HepG2 (cell line): Measurements from ENCODE around the gene JADE3. TPM values are rescaled to one million over a fixed set of nuclear protein-coding genes. Genes with fewer than 3 reads are reported as not detected.

ENCODE experiments used
- ATAC-seq: fragments of 200-7000 bp; cut with Tn5 transposase; 3 replicates; pipeline ENCODE4 v1.9.1; 2020; ENCODE audit warnings: mild to moderate bottlenecking, moderate library complexity
- BruUV-seq: library from RNA; stranded (reverse); fragments of 400-500 nt; replicated peaks from 2 replicates; lab custom pipeline; 2021; lab: Mats Ljungman, UMichigan
- CTCF ChIA-PET: fragments of 300-600 bp; formaldehyde crosslinking; extraction: SDS; loops from one replicate; lab custom pipeline; 2021; ENCODE audit warnings: low total read pairs, inconsistent platforms, low intra/inter-chr PET ratio; lab: Yijun Ruan, JAX
- POLR2A ChIA-PET: fragments of 350-600 bp; sonication (Branson Sonifier 250); formaldehyde crosslinking; loops from one replicate; lab custom pipeline; 2020; ENCODE audit warnings: antibody characterized with exemption, inconsistent platforms; lab: Yijun Ruan, JAX
- DNase-seq: peaks from one replicate; pipeline ENCODE4 v3.0.0-alpha.2; 2015; ENCODE audit warnings: low spot score
- FAIRE-seq: peaks from 3 replicates; lab custom pipeline; 2011; peaks lifted over from hg19 to GRCh38; lab: Jason Lieb, UNC
- H2AFZ ChIP-seq: one replicate; pipeline ENCODE4 v1.6.1; 2011; ENCODE audit warnings: low read length, inconsistent platforms
- H3K27ac ChIP-seq: fragments of 300-600 bp; 3 replicates; pipeline ENCODE4 v1.8.0; 2011; ENCODE audit warnings: mixed run types, mild to moderate bottlenecking, mixed read lengths, low read length, inconsistent platforms; ENCODE audit not compliant: insufficient read depth; ENCODE audit errors: extremely low read length
- H3K27me3 ChIP-seq, 2 experiments: fragments of 200-600 bp in 1 of 2; 2 replicates in 1 of 2; 3 replicates in 1 of 2; pipeline versions ENCODE4 v1.6.0 to v1.8.0; 2011; ENCODE audit warnings: low read length in 2 of 2, mild to moderate bottlenecking in 2 of 2, moderate library complexity in 2 of 2, inconsistent platforms in 1 of 2; ENCODE audit not compliant: insufficient read depth in 2 of 2, control insufficient read depth in 1 of 2
- H3K36me3 ChIP-seq, 2 experiments: fragments of 200-600 bp in 1 of 2; replicated peaks in 1 of 2; 2 replicates in 1 of 2; 3 replicates in 1 of 2; pipeline versions ENCODE4 v1.5.1 to v1.8.0; 2011; ENCODE audit warnings: low read length in 2 of 2, inconsistent platforms in 1 of 2; ENCODE audit not compliant: insufficient read depth in 2 of 2, control insufficient read depth in 1 of 2
- H3K4me1 ChIP-seq: 2 replicates; pipeline ENCODE4 v1.5.1; 2012; ENCODE audit warnings: low read length, inconsistent platforms; ENCODE audit not compliant: insufficient read depth
- H3K4me2 ChIP-seq: 2 replicates; pipeline ENCODE4 v1.6.0; 2011; ENCODE audit warnings: low read depth, low read length, inconsistent platforms
- H3K4me3 ChIP-seq, 3 experiments: fragments of 200-600 bp in 1 of 3; sonication (generic), shearing (Covaris generic) in 1 of 3; replicated peaks in 1 of 3; 2 replicates each; pipeline ENCODE4 v1.5.1; 2011 to 2016; ENCODE audit warnings: low read length in 3 of 3, inconsistent platforms in 2 of 3, low read depth in 2 of 3, mild to moderate bottlenecking in 2 of 3, control low read depth in 1 of 3, mixed read lengths in 1 of 3; ENCODE audit not compliant: insufficient read depth in 1 of 3
- H3K79me2 ChIP-seq: one replicate; pipeline ENCODE4 v1.6.1; 2011; ENCODE audit warnings: low read length, inconsistent platforms; ENCODE audit not compliant: insufficient read depth
- H3K9ac ChIP-seq: 2 replicates; pipeline ENCODE4 v1.6.0; 2011; ENCODE audit warnings: mild to moderate bottlenecking, low read depth, low read length, inconsistent platforms; ENCODE audit not compliant: insufficient read depth
- H3K9me3 ChIP-seq: 2 replicates; pipeline ENCODE4 v1.5.1; 2012; ENCODE audit warnings: mild to moderate bottlenecking, low read length
- H4K20me1 ChIP-seq: 2 replicates; pipeline ENCODE4 v1.6.0; 2011; ENCODE audit warnings: inconsistent platforms, mild to moderate bottlenecking, low read length, moderate library complexity; ENCODE audit not compliant: insufficient read depth
- CHD4 ChIP-seq: fragments of 200-600 bp; sonication (generic); IDR thresholded peaks from 2 replicates; pipeline ENCODE4 v1.7.0; 2017; ENCODE audit warnings: mild to moderate bottlenecking, low read length, borderline replicate concordance
- EEA1 ChIP-seq: sonication (generic); formaldehyde crosslinking; IDR thresholded peaks from 2 replicates; pipeline ENCODE4 v1.5.1; 2020; ENCODE audit warnings: mild to moderate bottlenecking, missing genetic modification reagents, borderline replicate concordance
- EED ChIP-seq: sonication (generic); formaldehyde crosslinking; IDR thresholded peaks from 2 replicates; pipeline ENCODE4 v1.5.0; 2020; ENCODE audit warnings: mild to moderate bottlenecking, missing genetic modification reagents
- FOSL2 ChIP-seq: sonication (generic); formaldehyde crosslinking; IDR thresholded peaks from 2 replicates; pipeline ENCODE4 v1.4.0; 2020; ENCODE audit warnings: missing genetic modification reagents
- NFRKB ChIP-seq: fragments of 450-650 bp; IDR thresholded peaks from 2 replicates; pipeline ENCODE4 v1.6.1; 2017
- SRSF1 ChIP-seq: fragments of 200-400 bp; formaldehyde crosslinking; optimal IDR thresholded peaks from 2 replicates; pipeline ENCODE3; 2017; ENCODE audit warnings: mild to moderate bottlenecking, low read depth, low read length, moderate library complexity
- ZBTB7B ChIP-seq: sonication (generic); formaldehyde crosslinking; IDR thresholded peaks from 2 replicates; pipeline ENCODE4 v1.4.0; 2020; ENCODE audit warnings: missing genetic modification reagents
- ZFP37 ChIP-seq: sonication (generic); formaldehyde crosslinking; IDR thresholded peaks from 2 replicates; pipeline ENCODE4 v1.4.0; 2020; ENCODE audit warnings: missing genetic modification reagents, borderline replicate concordance
- ZNF18 ChIP-seq: sonication (generic); formaldehyde crosslinking; IDR thresholded peaks from 2 replicates; pipeline ENCODE4 v1.8.0; 2022; ENCODE audit warnings: mild to moderate bottlenecking, missing genetic modification reagents; ENCODE audit not compliant: insufficient replicate concordance
- ZNF230 ChIP-seq: sonication (generic); formaldehyde crosslinking; IDR thresholded peaks from 2 replicates; pipeline ENCODE4 v1.4.0; 2020; ENCODE audit warnings: mild to moderate bottlenecking, missing genetic modification reagents
- ZNF451 ChIP-seq: sonication (generic); formaldehyde crosslinking; IDR thresholded peaks from 2 replicates; pipeline ENCODE4 v1.5.0; 2020; ENCODE audit warnings: mild to moderate bottlenecking, missing genetic modification reagents
- ZNF781 ChIP-seq: sonication (generic); formaldehyde crosslinking; IDR thresholded peaks from 2 replicates; pipeline ENCODE4 v1.5.1; 2020; ENCODE audit warnings: borderline replicate concordance, mild to moderate bottlenecking, missing genetic modification reagents; ENCODE audit errors: not compliant biosample characterization
- ZSCAN21 ChIP-seq: sonication (generic); formaldehyde crosslinking; IDR thresholded peaks from 2 replicates; pipeline ENCODE4 v1.8.0; 2022; ENCODE audit warnings: mild to moderate bottlenecking, missing genetic modification reagents, moderate library complexity, borderline replicate concordance
- WGBS: methylation state at CpG from one replicate; pipeline ENCODE4 v1.1.6; 2017; ENCODE audit warnings: low lambda C conversion rate; 5-methylcytosine and 5-hydroxymethylcytosine counted together
- in situ Hi-C: cut with HindIII; loops from 2 replicates; pipeline ENCODE4 v1.10.0; 2017; ENCODE audit warnings: low pct_unique_long_range_greater_than_20kb; ENCODE audit not compliant: extremely low pct_ligation_motif_present
- intact Hi-C: fragments of 100-400 bp; cut with micrococcal nuclease; formaldehyde crosslinking; loops from one replicate; pipeline ENCODE4 v1.10.0; 2022; ENCODE audit not compliant: unreplicated experiment
- polyA plus RNA-seq, 8 experiments: library from polyadenylated mRNA; depleted of rRNA in 3 of 8; stranded (reverse) in 7 of 8; unstranded in 1 of 8; fragments of >200 nt; fragmentation: Illumina TruSeq in 4 of 8; extraction: Trizol in 4 of 8; gene quantifications; 2 replicates each; pipeline versions ENCODE4 v1.2.1 to v1.2.3, GENCODE V29; 2011 to 2016; ENCODE audit warnings: low read depth in 4 of 8, missing spikeins in 1 of 8, mixed read lengths in 1 of 8; ENCODE audit not compliant: insufficient read depth in 1 of 8
- total RNA-seq, 5 experiments: library from RNA; depleted of rRNA; stranded (reverse); fragments of >200 nt; fragmentation: Illumina TruSeq; extraction: Trizol; gene quantifications; 2 replicates each; pipeline ENCODE4 v1.2.3, GENCODE V29; 2016; ENCODE audit warnings: low read depth in 1 of 5
- TF ChIP-seq, protein P1 (sequence below): sonication (generic); formaldehyde crosslinking; IDR thresholded peaks from 2 replicates; pipeline ENCODE4 v1.8.1; 2023; ENCODE audit warnings: missing genetic modification reagents, mild to moderate bottlenecking, borderline replicate concordance
- TF ChIP-seq, protein P2 (sequence below): IDR thresholded peaks from 2 replicates; pipeline ENCODE4 v1.6.1; 2016; ENCODE audit warnings: mild to moderate bottlenecking
- TF ChIP-seq, protein P3 (sequence below): sonication (generic); formaldehyde crosslinking; IDR thresholded peaks from 2 replicates; pipeline ENCODE4 v1.4.0; 2020; ENCODE audit warnings: mild to moderate bottlenecking, missing genetic modification reagents
- TF ChIP-seq, protein P4 (sequence below): sonication (generic); formaldehyde crosslinking; IDR thresholded peaks from 2 replicates; pipeline ENCODE4 v1.9.0; 2021; ENCODE audit warnings: missing genetic modification reagents, mild to moderate bottlenecking, borderline replicate concordance

The JADE3 gene
- total and polyA plus RNA-seq, 2 of the 13 experiments (the other 11 are each of a cell fraction or from before 2014, with no cell fraction given), result 7.7 to 7.8 TPM

GRCh38 chrX:47012131-47012530, 99.9 kb downstream of the JADE3 start:
- H3K27me3 ChIP-seq, result no peaks in the 10 kb centered on the region
- in situ Hi-C loops (no loop called here), intact Hi-C loops (no loop called here)
- no peak overlapping the region for H2AFZ ChIP-seq
- ATAC-seq, result no peak
- BruUV-seq, result no TSS peak
- H3K9ac ChIP-seq, result no peak overlapping the region
- ChIA-PET CTCF (no interaction called here), POLR2A (no interaction called here)
- no peak overlapping the region for H3K27ac ChIP-seq
- no peaks in the 10 kb centered on the region for H3K4me1 ChIP-seq
- no peak overlapping the region for H3K4me2 ChIP-seq
- FAIRE-seq, result no peak
- no peak for DNase-seq
- H3K79me2 ChIP-seq, result no peaks in the 10 kb centered on the region
- WGBS, result 87% methylated on average over 4 of the region's 4 CpGs
- no peaks in the 10 kb centered on the region for H4K20me1 ChIP-seq
- no peaks in the 10 kb centered on the region for H3K36me3 ChIP-seq
- no peak overlapping the region for H3K4me3 ChIP-seq
- no peaks in the 10 kb centered on the region for H3K9me3 ChIP-seq
- TF ChIP-seq EEA1, result no peak
- TF ChIP-seq, protein P1, sequence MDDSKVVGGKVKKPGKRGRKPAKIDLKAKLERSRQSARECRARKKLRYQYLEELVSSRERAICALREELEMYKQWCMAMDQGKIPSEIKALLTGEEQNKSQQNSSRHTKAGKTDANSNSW (CRISPR knock-in tag), result no peak
- no peak for TF ChIP-seq ZNF18 (CRISPR knock-in tag)
- TF ChIP-seq SRSF1, result no peak
- no peak for TF ChIP-seq ZSCAN21
- no peak for TF ChIP-seq ZNF781 (CRISPR knock-in tag)
- TF ChIP-seq, protein P2, sequence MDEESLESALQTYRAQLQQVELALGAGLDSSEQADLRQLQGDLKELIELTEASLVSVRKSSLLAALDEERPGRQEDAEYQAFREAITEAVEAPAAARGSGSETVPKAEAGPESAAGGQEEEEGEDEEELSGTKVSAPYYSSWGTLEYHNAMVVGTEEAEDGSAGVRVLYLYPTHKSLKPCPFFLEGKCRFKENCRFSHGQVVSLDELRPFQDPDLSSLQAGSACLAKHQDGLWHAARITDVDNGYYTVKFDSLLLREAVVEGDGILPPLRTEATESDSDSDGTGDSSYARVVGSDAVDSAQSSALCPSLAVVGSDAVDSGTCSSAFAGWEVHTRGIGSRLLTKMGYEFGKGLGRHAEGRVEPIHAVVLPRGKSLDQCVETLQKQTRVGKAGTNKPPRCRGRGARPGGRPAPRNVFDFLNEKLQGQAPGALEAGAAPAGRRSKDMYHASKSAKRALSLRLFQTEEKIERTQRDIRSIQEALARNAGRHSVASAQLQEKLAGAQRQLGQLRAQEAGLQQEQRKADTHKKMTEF (CRISPR knock-in tag), result no peak
- TF ChIP-seq CHD4, result no peak
- no peak for TF ChIP-seq NFRKB
- TF ChIP-seq, protein P3, sequence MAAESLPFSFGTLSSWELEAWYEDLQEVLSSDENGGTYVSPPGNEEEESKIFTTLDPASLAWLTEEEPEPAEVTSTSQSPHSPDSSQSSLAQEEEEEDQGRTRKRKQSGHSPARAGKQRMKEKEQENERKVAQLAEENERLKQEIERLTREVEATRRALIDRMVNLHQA (CRISPR knock-in tag), result no peak
- TF ChIP-seq FOSL2, result no peak
- no peak for TF ChIP-seq ZNF230
- no peak for TF ChIP-seq ZNF451 (CRISPR knock-in tag)
- no peak for TF ChIP-seq ZFP37 (CRISPR knock-in tag)
- TF ChIP-seq ZBTB7B, result no peak
- no peak for TF ChIP-seq EED (CRISPR knock-in tag)
- TF ChIP-seq, protein P4, sequence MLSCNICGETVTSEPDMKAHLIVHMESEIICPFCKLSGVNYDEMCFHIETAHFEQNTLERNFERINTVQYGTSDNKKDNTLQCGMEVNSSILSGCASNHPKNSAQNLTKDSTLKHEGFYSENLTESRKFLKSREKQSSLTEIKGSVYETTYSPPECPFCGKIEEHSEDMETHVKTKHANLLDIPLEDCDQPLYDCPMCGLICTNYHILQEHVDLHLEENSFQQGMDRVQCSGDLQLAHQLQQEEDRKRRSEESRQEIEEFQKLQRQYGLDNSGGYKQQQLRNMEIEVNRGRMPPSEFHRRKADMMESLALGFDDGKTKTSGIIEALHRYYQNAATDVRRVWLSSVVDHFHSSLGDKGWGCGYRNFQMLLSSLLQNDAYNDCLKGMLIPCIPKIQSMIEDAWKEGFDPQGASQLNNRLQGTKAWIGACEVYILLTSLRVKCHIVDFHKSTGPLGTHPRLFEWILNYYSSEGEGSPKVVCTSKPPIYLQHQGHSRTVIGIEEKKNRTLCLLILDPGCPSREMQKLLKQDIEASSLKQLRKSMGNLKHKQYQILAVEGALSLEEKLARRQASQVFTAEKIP (CRISPR knock-in tag), result no peak
